ENCODE data around the gene TRMT2A.

The TRMT2A gene

DNA sequence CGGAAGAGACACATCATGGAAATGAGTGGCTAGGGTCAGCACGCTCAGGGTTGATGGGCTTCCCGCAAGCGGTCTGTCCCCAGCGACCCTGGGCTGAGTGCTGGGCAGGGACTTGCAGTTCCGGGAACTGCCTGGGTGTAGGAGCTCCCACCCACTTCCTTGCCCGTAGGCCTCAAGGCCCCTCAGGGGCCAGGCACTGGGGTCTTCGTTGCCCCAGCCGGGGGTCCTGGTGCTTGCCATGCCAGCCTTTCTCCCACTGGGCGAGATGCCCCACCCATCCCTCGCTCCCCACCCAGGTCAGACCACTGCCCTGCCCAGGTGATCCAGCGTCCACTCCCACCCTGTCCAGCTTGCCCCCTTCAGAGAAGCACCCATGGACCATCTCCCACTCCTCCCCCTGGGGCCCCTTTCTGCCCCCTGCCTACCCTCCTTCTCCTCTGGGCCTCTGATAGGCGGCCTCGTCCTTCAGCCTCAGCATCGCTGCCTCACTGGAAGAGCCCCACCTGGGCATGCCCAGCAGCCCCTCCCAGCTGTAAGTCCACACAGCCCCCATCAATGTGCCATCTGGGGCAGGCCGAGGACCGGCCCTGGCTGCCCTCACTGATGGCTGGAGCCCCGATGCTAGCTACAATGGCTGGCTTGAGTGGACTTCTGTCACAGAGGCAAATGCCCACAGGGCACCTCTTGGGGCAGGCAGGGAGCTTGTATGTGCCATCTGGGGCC, 54.8 kb downstream of the TRMT2A start:
- DNase-seq: no peak

Measured in activated CD4-positive, alpha-beta T cell treated with anti-CD3 and anti-CD28 coated beads for 4 hours (primary cell).